Dermis microvascular lymphatic vessel endothelial cell (primary cell): ENCODE data around the gene GPN3. TPM values are rescaled to one million over a fixed set of nuclear protein-coding genes. Genes with fewer than 3 reads are reported as not detected.
A peak's percentile ranks its signal among the peaks of the same experiment; 100 is the strongest.
"Not testable (repeated sequence)": the region's sequence is repeated elsewhere in the genome, so short reads cannot be mapped to it uniquely, and the experiment has no call there.

Source experiments
- DNase-seq, 2 donors: peaks; one replicate each; pipeline versions ENCODE4 v3.0.0 to v3.0.0-alpha.2; 2010; ENCODE audit warnings: low read depth in 2 of 2
- total RNA-seq: library from RNA; depleted of rRNA; stranded (reverse); fragments of >200 nt; gene quantifications from 2 replicates; pipeline ENCODE4 v1.2.1, GENCODE V29; 2014

GPN3 gene
- 16.8 and 19.1 TPM in 2 replicates for total RNA-seq

- peak; percentile 97 to 99 for DNase-seq
Measured at GRCh38 chr12:110468214-110469048, at the start of gene GPN3, which contains the start of gene FAM216A. TSS of gene GPN3 (minus strand) at chr12:110468257. CDS start at chr12:110468203, 54 bp downstream. TSS of gene FAM216A (plus strand) at chr12:110468845. CDS start at chr12:110468876, 31 bp downstream.

GRCh38 chr12:110516995-110517394 lies 48.9 kb upstream of the GPN3 start:
- no peak for DNase-seq

- DNase-seq, result no peak
Measured at GRCh38 chr12:110514363-110514762, 46.3 kb upstream of the GPN3 start.

DNA sequence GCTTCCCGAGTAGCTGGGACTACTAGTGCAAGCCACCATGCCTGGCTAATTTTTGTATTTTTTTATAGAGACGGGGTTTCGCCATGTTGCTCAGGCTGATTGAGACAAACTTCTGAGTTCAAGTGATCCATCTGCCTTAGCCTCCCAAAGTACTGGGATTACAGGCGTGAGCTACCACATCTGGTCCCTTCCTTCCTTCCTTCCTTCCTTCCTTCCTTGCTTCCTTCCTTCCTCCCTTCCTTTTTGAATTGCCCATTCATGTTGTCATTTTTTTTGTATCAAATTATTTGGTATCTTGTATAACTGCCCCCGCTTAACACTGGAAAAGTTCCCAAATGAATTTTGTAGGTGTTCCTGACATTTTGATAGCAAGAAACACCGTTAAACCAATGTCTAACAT lies 45.8 kb upstream of the GPN3 start:
- no peak for DNase-seq

DNA sequence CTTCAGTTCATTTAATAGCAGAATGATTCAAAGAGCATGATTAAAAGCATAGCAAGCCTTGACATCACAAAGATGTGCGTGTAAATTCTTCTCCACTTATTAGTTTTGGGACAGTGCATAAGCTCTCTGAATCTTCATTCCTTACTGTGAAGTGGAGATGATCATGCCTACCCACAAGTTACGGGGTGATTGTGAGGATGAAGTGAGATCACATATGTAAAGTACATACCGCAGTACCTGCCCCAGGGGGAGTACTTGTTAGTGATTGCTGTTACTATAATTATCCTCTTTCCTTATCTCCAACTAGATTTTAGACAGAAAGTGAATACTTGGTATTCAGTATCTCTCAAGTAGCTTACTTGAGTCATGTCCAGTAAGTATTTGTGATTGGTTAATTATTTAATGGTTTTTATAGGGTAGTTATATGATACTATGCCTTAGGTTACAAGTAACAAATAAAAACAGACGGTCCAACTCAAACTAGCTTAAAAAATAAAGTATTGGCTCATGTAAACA lies 40.1 kb upstream of the GPN3 start:
- DNase-seq, result no peak

- no peak for DNase-seq
Measured at GRCh38 chr12:110505332-110505731, 37.3 kb upstream of the GPN3 start.

DNA sequence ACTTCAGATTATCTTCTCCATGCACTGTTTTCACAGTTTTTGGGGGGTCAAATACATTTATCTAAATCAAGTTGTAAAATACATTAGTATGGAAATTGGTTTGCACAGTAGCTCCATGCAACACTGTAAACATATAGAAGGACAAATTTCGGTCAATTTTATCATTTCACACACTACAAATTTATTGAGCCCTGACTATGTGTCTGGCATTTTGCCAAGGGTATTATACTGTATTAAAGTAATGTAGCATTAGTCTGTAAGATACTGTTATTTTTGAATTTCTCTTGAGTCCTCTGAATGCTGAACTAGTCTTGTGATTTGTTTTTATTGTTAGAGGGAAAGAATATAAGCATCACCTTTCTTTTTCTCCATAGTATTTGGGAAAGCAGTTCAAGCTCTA lies 35.4 kb upstream of the GPN3 start:
- no peak for DNase-seq

GRCh38 chr12:110501752-110502738 lies 34.0 kb upstream of the GPN3 start, which contains the start of the genes RAD9B and VPS29:
TSS of gene RAD9B (plus strand) at chr12:110502331. CDS start at chr12:110502338, 7 bp downstream.
TSS of gene VPS29 (minus strand) at chr12:110502111. CDS start at chr12:110502051, 60 bp downstream.
- peak; percentile 97 to 98 for DNase-seq

DNA sequence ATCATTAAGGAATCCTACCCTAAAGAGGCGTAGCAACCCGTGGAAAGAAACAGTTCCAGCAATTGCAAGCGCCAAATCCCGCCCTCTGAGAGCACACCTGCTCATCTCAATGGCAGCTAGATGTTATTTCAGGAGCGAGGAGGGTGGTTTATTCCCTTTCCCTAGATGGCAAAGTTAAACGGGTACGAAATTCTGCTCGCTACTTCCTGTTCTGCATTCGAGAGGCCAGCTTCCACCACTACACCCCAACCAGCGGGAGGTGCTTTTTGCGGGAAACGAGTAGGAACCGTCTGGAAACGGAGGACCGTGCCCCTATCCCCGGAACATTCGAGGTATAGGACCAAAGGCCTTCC lies 33.3 kb upstream of the GPN3 start:
- DNase-seq, result peak in 1 of 2 donors; percentile 48

DNA sequence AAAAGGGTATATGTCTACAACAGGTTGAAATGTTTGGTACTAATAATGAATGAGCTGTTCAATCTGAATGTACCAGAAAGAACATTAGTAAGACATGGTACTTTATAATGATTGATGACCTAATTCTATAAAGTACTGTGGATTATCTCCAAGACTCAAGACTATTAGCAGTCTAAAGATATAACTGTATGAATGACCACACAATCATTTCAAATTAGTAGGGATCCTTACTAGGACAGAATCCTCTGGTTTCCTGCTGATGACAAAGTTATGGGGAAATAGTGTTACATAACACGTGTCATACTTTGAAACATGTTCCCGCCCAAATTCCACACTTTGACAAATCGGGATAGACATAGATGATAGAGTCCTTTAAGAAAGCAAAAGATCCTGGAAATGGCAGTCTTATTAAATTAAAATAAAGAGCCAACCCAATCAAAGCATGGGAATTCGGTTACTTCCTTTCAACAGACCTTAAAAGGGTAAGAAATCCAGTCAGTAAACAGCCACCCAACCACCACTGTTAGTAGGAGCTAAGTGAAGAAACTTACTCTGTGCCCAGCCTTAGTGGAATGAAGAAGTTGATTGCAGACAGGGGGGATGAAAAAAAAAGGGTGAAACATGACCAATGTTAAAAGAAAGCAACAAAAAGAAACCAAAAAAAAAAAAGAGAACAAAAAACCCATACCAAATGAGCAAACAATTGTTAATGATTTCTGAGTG lies 31.1 kb upstream of the GPN3 start:
- no peak for DNase-seq

DNA sequence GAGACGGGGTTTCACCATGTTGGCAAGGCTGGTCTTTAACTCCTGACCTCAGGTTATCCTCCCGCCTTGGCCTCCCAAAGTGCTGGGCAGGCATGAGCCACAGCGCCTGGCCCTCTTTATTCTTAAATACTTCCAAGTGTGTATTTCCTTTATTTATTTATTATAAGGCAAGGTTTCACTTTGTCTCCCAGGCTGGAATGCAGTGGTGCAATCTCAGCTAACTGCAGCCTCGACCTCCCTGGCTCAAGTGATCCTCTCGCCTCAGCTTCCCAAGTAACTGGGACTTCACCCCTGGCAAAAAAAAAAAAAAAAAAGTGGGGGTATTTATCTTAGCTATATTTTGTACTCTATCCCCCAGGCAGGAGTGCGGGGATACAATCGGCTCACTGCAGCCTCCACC lies 7.4 kb upstream of the GPN3 start:
- DNase-seq, result no peak

DNA sequence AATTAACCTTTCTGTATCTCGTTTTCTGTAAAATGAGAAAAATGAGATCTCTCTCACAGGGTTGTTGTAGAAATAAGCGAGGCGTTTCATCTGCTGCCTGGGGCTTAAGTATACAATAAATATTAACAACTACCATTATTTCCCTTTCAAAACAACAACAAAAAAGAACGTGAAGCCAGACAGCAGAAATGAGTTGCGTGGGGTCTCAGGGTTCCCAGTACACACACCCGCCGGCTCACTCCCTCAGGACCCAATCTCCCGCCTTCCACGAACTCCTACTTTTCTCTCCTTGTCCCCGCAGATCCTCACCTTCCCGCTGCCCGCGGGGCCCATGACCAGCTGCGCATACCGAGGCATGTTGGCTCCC lies 227 bp downstream of the GPN3 start:
- no peak for DNase-seq

GRCh38 chr12:110466791-110467190 lies 1.3 kb downstream of the GPN3 start:
- DNase-seq, result no peak

- DNase-seq, result not testable (repeated sequence)
Measured at GRCh38 chr12:110465765-110466164, 2.3 kb downstream of the GPN3 start.

DNA sequence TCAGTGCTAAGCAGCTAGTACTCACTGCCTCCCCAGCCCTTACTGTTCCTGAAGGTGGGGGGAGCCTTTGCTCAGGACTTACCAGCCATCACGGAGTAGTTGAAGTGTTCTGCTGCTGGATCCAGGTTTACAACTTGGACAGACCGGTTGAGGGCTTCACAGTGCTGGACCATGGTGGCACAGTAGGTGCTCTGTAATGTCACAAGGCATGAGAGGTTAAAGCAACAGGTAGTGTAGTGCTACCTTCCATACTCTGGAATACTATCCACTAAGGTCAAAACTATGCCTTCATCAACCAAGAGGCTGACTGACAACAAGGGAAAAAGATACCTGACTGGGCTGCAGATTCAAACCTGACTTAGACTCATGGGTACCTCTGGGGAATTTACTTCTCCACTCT lies 3.0 kb downstream of the GPN3 start:
- DNase-seq, result no peak

GRCh38 chr12:110461189-110461588 lies 6.9 kb downstream of the GPN3 start:
- not testable (repeated sequence) for DNase-seq

- no peak for DNase-seq
Measured at GRCh38 chr12:110458756-110459155, 9.3 kb downstream of the GPN3 start.

GRCh38 chr12:110453569-110454296 lies 14.3 kb downstream of the GPN3 start:
- no peak for DNase-seq

DNA sequence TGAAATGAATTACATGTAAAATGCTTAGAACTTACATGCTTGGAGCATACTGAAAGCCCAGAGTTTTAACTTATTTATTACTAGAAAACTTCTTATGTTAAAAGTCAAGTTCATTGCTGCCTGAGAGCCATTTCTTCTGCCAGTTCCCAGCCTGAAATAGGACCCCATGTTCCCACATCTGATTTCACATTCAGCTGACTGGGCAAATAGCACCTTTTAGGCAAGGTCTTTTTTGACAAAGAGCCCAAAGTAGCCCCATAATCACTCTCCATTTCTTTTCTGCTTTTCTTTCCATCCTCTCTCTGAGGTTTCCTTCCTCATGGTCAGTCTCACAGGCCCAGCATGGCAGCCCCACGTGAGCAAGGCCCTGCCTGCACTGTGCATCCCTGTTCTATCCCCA lies 16.8 kb downstream of the GPN3 start:
- no peak for DNase-seq

DNA sequence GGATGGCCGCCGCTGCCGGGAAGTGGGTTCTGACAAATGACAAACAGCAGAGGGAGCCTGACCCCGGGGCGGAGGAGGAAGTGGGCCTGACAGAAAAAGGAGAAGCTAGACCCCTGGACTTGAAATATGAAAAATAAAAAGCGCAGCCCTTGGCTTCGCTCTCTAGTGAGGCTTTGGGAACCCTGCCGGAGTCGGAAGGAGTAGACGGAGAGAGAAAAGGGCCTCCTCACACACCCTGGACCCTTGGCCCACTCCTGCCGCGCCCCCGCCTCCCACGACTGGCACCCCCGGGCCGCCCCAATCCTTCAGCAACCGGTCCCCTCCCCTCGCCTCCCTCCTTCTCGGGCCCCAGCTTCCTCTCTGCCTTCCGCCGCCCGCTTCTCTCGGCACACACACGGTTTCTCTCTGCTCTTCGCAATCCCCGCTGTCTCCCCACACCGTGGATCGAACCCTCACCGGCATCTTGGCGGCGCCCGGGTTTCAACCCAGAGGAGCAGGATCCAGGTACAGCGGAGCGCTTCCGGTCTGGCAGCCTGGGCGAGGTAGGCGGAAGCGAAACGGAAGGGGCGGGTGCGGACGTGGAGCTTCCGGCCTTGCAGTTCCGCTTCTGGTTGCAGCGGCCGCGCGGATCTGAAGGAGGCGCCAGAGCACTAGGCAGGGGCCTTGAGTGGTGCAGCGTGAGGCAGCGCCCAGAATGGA lies 18.1 kb downstream of the GPN3 start, which contains the start of gene ARPC3:
TSS of gene ARPC3 (minus strand) at position 539 of the 699 bp plus-strand sequence. CDS start at position 462, 77 bp downstream.
- DNase-seq, result peak; percentile 90 to 96
